H1 (cell line): ENCODE data around the gene SLC7A10. TPM values are rescaled to one million over a fixed set of nuclear protein-coding genes. Genes with fewer than 3 reads are reported as not detected.

Experiments used
- BACH1 ChIP-seq: IDR thresholded peaks from 2 replicates; pipeline ENCODE4 v1.6.1; 2012; ENCODE audit warnings: low read length, improper control_type of control experiment
- BRCA1 ChIP-seq: IDR thresholded peaks from 2 replicates; pipeline ENCODE4 v1.6.1; 2012; ENCODE audit warnings: low read depth, low read length, improper control_type of control experiment
- CHD2 ChIP-seq: IDR thresholded peaks from 2 replicates; pipeline ENCODE4 v1.6.1; 2012; ENCODE audit warnings: low read length, improper control_type of control experiment
- FOSL1 ChIP-seq: IDR thresholded peaks from 2 replicates; pipeline ENCODE4 v1.6.1; 2011; ENCODE audit warnings: mild to moderate bottlenecking, low read depth, low read length, moderate library complexity; ENCODE audit not compliant: insufficient read depth
- NANOG ChIP-seq: IDR thresholded peaks from 2 replicates; pipeline ENCODE4 v1.6.1; 2011; ENCODE audit warnings: low read length, low read depth, mild to moderate bottlenecking, inconsistent platforms; ENCODE audit not compliant: insufficient read depth, poor library complexity, severe bottlenecking
- TAF1 ChIP-seq: IDR thresholded peaks from 2 replicates; pipeline ENCODE4 v1.6.1; 2011; ENCODE audit warnings: mild to moderate bottlenecking, low read depth, low read length
- TAF7 ChIP-seq: optimal IDR thresholded peaks from 2 replicates; pipeline ENCODE3; 2011; ENCODE audit warnings: low read depth, mild to moderate bottlenecking, inconsistent platforms, low read length, moderate library complexity, borderline replicate concordance
- TCF12 ChIP-seq: IDR thresholded peaks from 2 replicates; pipeline ENCODE4 v1.6.1; 2011; ENCODE audit warnings: low read depth, mild to moderate bottlenecking, low read length
- polyA plus RNA-seq, 7 experiments: library from polyadenylated mRNA; depleted of rRNA in 3 of 7; stranded (reverse) in 5 of 7; unstranded in 2 of 7; fragments of >200 nt in 5 of 7; fragments of 200-250 nt in 2 of 7; gene quantifications; 1 replicate in 5 of 7; 2 replicates in 1 of 7; 4 replicates in 1 of 7; pipeline versions ENCODE4 v1.2.1 to v1.2.3, GENCODE V29; 2011 to 2013; ENCODE audit warnings: missing spikeins in 2 of 7, mixed read lengths in 2 of 7
- total RNA-seq: library from RNA; stranded (reverse); fragmentation: NEBNext Ultra II Directional; extraction: Animal tissue kit (Norgen Biotek cat#: 25700); gene quantifications from 2 replicates; pipeline ENCODE4 v1.2.1, GENCODE V29; 2021
- TF ChIP-seq, protein P1 (sequence below): fragments of 300-600 bp; sonication (generic); IDR thresholded peaks from 2 replicates; pipeline ENCODE4 v1.7.1; 2012; ENCODE audit warnings: low read length, moderate library complexity, mild to moderate bottlenecking, inconsistent platforms; ENCODE audit not compliant: insufficient replicate concordance
- TF ChIP-seq, protein P2 (sequence below), 3 experiments: IDR thresholded peaks; 1 replicate in 2 of 3; 2 replicates in 1 of 3; pipeline versions ENCODE4 v1.5.1 to v1.6.1; 2011; ENCODE audit warnings: low read length in 3 of 3, mild to moderate bottlenecking in 3 of 3, inconsistent platforms in 2 of 3, low read depth in 1 of 3, moderate library complexity in 1 of 3; ENCODE audit not compliant: insufficient read depth in 1 of 3; ENCODE audit errors: control extremely low read depth in 1 of 3

The SLC7A10 gene
- total and polyA plus RNA-seq, 2 of the 8 experiments (the other 6 are each of a cell fraction or from before 2014, with no cell fraction given): 3.7 to 7.1 TPM

DNA sequence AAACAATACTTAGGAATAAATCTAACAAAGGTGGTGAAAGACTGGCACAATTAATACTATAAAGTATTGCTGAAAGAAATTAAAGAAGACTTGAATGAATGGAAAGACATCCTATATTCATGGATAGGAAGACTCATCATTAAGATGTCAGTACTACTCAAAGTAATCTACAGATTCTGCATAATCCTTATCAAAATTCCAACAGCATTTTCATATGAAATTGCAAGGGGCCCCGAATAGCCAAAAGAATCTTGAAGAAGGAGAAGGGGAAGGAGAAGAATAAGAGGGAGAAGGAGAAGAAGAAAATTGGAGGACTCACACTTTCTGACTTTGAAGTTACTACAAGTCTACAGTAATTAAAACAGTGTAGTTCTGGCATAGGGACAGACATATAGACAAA is 57.1 kb downstream of the SLC7A10 start (continued):
- TF ChIP-seq, protein P1, sequence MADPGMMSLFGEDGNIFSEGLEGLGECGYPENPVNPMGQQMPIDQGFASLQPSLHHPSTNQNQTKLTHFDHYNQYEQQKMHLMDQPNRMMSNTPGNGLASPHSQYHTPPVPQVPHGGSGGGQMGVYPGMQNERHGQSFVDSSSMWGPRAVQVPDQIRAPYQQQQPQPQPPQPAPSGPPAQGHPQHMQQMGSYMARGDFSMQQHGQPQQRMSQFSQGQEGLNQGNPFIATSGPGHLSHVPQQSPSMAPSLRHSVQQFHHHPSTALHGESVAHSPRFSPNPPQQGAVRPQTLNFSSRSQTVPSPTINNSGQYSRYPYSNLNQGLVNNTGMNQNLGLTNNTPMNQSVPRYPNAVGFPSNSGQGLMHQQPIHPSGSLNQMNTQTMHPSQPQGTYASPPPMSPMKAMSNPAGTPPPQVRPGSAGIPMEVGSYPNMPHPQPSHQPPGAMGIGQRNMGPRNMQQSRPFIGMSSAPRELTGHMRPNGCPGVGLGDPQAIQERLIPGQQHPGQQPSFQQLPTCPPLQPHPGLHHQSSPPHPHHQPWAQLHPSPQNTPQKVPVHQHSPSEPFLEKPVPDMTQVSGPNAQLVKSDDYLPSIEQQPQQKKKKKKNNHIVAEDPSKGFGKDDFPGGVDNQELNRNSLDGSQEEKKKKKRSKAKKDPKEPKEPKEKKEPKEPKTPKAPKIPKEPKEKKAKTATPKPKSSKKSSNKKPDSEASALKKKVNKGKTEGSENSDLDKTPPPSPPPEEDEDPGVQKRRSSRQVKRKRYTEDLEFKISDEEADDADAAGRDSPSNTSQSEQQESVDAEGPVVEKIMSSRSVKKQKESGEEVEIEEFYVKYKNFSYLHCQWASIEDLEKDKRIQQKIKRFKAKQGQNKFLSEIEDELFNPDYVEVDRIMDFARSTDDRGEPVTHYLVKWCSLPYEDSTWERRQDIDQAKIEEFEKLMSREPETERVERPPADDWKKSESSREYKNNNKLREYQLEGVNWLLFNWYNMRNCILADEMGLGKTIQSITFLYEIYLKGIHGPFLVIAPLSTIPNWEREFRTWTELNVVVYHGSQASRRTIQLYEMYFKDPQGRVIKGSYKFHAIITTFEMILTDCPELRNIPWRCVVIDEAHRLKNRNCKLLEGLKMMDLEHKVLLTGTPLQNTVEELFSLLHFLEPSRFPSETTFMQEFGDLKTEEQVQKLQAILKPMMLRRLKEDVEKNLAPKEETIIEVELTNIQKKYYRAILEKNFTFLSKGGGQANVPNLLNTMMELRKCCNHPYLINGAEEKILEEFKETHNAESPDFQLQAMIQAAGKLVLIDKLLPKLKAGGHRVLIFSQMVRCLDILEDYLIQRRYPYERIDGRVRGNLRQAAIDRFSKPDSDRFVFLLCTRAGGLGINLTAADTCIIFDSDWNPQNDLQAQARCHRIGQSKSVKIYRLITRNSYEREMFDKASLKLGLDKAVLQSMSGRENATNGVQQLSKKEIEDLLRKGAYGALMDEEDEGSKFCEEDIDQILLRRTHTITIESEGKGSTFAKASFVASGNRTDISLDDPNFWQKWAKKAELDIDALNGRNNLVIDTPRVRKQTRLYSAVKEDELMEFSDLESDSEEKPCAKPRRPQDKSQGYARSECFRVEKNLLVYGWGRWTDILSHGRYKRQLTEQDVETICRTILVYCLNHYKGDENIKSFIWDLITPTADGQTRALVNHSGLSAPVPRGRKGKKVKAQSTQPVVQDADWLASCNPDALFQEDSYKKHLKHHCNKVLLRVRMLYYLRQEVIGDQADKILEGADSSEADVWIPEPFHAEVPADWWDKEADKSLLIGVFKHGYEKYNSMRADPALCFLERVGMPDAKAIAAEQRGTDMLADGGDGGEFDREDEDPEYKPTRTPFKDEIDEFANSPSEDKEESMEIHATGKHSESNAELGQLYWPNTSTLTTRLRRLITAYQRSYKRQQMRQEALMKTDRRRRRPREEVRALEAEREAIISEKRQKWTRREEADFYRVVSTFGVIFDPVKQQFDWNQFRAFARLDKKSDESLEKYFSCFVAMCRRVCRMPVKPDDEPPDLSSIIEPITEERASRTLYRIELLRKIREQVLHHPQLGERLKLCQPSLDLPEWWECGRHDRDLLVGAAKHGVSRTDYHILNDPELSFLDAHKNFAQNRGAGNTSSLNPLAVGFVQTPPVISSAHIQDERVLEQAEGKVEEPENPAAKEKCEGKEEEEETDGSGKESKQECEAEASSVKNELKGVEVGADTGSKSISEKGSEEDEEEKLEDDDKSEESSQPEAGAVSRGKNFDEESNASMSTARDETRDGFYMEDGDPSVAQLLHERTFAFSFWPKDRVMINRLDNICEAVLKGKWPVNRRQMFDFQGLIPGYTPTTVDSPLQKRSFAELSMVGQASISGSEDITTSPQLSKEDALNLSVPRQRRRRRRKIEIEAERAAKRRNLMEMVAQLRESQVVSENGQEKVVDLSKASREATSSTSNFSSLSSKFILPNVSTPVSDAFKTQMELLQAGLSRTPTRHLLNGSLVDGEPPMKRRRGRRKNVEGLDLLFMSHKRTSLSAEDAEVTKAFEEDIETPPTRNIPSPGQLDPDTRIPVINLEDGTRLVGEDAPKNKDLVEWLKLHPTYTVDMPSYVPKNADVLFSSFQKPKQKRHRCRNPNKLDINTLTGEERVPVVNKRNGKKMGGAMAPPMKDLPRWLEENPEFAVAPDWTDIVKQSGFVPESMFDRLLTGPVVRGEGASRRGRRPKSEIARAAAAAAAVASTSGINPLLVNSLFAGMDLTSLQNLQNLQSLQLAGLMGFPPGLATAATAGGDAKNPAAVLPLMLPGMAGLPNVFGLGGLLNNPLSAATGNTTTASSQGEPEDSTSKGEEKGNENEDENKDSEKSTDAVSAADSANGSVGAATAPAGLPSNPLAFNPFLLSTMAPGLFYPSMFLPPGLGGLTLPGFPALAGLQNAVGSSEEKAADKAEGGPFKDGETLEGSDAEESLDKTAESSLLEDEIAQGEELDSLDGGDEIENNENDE: no peak
- no peak for TF ChIP-seq TAF1
- no peak for TF ChIP-seq FOSL1
- TF ChIP-seq, protein P2, sequence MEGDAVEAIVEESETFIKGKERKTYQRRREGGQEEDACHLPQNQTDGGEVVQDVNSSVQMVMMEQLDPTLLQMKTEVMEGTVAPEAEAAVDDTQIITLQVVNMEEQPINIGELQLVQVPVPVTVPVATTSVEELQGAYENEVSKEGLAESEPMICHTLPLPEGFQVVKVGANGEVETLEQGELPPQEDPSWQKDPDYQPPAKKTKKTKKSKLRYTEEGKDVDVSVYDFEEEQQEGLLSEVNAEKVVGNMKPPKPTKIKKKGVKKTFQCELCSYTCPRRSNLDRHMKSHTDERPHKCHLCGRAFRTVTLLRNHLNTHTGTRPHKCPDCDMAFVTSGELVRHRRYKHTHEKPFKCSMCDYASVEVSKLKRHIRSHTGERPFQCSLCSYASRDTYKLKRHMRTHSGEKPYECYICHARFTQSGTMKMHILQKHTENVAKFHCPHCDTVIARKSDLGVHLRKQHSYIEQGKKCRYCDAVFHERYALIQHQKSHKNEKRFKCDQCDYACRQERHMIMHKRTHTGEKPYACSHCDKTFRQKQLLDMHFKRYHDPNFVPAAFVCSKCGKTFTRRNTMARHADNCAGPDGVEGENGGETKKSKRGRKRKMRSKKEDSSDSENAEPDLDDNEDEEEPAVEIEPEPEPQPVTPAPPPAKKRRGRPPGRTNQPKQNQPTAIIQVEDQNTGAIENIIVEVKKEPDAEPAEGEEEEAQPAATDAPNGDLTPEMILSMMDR (IDR thresholded peaks at IDR 0.05; ENCODE audit: control extremely low read depth in 1 of 3, insufficient read depth in 1 of 3, low read depth in 1 of 3, low read length in 3 of 3): no peak
- TF ChIP-seq BACH1: no peak
- TF ChIP-seq NANOG: no peak
- no peak for TF ChIP-seq CHD2
- TF ChIP-seq BRCA1: no peak
- TF ChIP-seq TCF12: no peak
- no peak for TF ChIP-seq TAF7
